ELF-1 (cell line): ENCODE results near the gene UBXN2A.
"Not testable (repeated sequence)": the region's sequence is repeated elsewhere in the genome, so short reads cannot be mapped to it uniquely, and the experiment has no call there.

Experiments
- DNase-seq: peaks from one replicate; pipeline ENCODE4 v3.0.0-alpha.2; 2016; ENCODE audit warnings: low read depth, low spot score

UBXN2A gene

DNA sequence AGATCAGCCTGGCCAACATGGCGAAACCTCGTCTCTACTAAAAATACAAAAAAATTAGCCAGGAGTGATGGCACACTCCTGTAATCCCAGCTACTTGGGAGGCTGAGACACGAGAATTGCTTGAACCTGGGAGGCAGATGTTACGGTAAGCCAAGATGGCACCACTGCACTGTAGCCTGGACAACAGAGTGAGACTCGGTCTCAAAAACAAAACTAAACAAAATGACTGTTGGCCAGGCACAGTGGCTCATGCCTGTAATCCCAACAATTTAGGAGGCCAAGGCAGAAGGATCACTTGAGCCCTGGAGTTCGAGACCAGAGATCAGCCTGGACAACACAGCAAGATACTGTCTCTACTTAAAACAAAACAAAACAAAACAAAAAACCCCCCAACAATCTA lies 102.9 kb downstream of the UBXN2A start:
- DNase-seq, result not testable (repeated sequence)

DNA sequence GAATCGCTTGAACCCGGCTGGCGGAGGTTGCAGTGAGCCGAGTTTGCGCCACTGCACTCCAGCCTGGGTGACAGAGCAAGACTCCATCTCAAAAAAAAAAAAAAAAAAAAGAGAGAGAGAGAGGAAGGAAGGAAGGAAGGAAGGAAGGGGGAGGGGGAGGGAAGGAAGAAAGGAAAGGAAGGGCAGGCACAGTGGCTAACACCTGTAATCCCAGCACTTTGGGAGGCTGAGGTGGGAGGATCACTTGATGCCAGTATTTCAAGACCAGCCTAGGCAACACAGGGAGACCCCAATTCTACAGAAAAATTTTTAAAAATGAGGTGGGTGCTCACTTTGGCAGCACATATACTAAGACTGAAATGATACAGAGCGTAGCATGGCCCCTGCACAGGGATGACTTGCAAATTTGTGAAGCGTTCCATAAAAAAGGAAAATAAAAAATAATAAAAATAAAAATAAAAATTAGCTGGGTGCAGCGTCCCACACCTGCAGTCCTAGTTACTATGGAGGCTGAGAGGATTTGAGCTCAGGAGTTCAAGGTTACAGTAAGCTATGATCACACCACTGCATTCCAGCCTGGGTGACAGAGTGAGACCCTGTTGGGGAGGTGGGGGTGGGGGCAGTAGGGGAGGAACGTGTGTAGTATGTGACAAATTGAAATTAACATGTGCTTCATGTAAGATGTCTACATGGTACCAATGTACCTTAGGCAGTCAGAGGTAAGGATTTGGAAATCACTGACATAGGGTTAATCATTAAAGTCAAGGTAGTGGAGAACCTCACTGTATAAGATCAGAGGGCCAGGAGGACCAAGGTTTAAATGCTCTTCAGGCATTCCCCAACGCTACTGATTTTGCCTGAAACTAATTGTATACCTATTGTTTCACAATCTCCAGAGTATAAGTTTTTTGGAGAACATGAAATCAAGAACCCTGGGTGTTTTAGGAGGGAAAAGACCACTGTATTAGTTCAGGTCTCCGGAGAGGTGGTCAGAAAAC lies 105.5 kb downstream of the UBXN2A start:
- no peak for DNase-seq

DNA sequence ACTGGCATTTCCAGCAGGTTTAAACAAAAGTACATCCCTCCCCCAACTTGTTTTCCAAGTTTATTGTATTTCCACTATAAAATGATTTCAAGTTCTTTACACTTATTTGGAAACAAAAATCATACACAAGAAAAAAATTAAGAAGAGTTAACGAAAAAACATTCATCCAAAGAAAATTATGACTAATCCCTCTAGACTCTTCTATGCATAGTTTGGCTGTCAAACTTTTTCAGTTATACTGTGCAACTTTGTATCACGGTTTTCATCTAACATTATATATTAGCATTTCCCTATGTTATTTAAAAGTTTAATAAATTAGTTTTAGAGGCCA lies 106.3 kb downstream of the UBXN2A start:
- DNase-seq, result no peak

DNA sequence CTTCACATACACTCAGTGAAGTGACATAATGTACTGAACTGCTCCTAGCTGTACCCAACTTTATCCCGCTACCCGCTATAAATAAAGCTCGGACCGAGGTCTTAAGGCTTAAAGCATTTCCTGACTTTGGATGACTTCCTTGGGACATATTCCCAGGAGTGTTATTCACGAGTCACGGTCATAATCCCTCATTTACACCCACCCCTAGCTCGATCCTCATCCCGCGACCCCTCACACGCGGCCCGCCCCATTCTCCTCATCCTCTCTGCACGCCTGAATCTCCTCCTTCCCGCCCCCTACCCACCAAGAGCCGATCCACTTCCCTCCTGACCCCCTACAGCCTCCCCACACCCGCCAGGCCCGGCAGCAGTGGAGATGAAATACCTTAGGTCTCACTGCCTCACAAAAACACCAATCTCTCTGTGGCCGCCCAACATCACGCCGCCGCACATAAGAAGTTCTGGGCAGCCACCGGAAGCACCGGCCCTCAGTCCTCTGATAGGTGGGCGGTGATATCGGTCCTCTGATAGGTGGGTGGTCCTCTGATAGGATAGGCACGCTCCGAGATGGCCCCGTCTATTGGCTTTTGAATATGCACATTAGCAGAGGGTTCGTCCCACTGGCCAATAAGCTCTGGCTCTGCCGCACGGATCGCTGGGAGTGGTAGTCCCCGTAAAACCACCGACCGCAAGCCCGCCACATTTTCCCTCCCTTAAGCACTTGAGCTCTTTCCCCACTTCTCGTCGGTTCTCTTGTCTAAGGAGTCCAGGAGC lies 106.9 kb downstream of the UBXN2A start, which contains the start of gene WDCP:
WDCP (minus strand) TSS at position 462 of the 773 bp plus-strand sequence. CDS start 7,897 bp downstream, outside the sequence.
- peak; percentile 99 for DNase-seq

DNA sequence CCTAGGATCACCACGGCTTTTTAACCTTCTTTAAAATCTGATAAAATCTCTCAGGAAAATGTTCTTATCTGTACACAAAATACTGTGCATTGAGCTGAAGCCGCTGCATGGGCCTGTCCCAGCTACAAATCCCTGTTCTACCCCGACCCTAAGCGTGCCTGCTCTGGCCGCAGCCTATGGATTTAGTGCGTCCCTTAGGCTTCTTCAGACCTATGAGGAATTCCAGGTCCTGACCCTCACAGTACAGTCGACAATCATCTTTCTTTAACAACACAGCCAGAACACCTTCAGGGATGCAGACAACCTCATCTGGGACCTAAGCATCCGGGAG lies 107.4 kb downstream of the UBXN2A start:
- no peak for DNase-seq

DNA sequence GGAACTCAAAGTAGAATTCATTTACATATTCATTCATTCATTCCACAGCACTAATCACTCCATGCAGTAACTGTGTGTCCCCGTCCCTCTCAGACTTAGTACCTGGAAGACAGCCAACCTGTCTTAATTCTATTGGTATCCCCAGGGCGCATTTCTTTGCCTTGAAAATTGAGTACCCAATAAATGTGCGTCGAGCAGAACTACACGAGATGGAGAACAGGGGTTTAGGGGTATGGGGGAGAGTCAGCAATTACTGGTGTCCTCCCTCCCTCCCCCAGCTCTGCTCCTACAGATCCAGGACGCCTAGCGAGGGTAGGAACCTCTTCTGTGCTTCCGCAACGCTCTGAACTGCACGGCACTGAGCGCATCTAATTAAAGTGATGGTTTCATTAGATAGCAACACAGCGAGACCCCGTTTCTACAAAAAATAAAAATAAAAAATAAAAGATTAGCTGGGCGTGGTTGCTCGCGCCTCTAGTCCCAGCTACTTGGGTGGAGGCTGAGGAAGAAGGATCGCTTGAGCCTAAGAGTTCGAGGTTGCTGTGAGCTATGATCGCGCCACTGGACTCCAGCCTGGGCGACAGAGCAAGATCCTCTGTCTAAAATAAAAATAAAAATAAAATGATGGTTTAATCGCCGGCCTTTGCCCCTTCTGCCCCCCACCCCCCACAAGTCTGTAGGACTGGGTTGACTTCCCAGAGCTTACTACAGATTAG lies 108.7 kb downstream of the UBXN2A start:
- DNase-seq, result peak; percentile 24

DNA sequence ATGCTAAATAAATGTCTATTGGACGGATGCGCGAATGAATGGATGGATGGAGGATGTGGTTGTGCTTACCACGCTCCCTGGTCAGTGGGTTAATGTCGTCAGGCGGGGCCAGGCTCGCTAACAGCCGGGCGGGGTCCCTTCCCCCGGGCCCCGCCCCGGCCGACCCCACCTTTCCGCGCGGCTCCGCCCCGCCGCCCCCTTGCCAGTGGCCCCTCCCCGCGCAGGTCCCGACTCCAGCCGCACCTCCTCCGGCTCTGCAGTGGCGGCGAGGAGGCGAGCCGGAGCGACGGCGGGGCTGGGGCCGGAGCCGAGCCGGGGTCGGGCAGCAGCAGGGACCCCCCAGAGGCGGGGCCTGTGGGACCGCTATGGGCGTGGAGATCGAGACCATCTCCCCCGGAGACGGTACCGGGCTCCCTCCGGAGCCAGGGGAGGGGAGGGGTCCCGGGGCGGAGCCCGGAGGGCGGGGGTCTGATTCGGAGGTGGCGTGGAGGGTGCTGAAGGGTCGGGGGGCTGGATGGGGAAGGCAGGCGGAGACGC lies 109.3 kb downstream of the UBXN2A start, which contains the start of gene FKBP1B:
FKBP1B (plus strand) TSS at position 257 of the 537 bp plus-strand sequence; CDS start at position 366, 109 bp downstream.
- DNase-seq, result peak; percentile 50

DNA sequence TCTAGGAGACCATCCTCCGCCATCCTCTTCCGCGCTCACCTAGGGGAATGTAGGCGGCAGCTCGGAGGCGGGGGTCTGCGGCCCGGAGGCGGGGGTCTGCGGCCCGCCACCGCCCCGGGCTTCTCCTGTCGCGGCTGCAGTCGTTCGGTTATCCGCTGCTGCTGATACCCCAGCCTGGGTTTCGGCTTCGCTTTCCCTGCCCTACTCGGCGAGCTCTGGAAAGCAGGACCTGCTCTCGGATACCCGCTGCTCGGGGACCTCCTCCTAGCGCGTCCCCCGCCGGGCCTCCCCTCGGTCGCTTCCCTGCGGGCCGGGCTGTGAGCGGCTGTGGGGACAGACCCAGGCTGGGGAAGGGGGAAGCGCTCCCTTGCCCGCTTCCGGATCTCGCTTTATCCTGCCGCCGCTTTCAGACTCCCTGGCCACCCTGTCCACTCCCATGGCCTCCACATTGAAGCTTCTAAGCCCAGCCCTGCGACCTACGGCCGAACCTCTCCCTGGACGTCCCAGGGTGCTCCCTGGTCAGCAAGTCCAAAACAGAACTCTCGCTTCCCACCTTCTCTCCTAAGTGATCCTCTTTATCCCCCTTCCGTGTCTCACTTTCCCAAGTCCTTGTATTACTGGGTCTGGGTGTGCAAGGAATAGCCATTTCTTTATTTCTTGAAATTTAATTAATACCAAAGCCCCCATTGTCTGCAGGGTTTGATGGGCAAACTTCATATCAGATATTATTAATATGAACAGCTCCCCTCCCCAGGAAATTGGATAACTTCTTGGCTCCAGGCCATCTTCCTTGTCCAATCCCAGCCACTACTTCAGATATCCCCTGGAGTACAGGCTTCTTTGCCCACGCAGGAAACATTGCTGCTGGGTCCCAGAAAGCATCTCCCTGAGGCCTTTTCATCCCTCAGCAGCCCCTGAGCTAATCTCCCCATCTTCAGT lies 110.0 kb downstream of the UBXN2A start:
- DNase-seq, result peak; percentile 47

DNA sequence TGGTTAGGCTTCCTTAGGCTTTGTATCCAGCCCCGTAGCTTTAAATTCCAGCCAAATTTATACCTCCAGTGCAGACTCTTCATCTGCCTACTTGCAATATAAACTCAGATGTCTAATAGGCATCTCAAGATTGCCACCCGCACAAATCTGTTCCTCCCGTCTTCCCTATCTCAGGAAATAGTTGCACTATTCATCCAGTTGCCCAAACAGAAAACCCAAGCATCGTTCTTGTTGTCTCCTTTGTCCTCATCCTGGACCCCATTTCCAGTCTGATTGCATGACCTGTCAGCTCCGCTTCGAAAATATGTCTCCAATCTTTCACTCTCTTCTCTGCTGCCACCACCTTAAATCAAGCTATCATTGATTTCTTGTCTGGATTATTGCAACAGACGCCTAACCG lies 111.6 kb downstream of the UBXN2A start:
- no peak for DNase-seq

DNA sequence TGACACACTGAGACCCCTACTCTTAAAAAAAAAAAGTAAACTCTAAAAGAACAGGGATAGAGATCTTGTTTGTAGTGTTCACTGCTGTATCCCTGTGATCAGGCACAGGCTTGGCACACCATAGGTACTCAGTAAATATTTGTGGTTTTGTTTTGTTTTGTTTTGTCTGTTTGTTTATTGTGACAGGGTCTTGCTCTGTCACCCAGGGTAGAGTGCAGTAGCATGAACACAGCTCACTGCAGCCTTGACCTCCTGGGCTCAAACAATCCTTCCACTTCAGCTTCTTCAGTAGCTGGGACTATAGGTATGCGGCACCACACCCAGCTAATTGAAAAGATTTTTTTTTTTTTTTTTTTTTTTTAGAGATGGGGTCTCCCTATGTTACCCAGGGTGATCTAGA lies 112.7 kb downstream of the UBXN2A start:
- DNase-seq, result no peak
